Measurements from ENCODE around the gene CCL3.

- no peak for TF ChIP-seq POLR2A (IDR thresholded peaks at IDR 0.05)
- TF ChIP-seq CTCF (IDR thresholded peaks at IDR 0.05), result no peak
Measured at GRCh38 chr17:36127911-36128310, 38.0 kb upstream of the CCL3 start.

Measured in thyroid gland (tissue), 4 donors.